CD4-positive, alpha-beta memory T cell (primary cell): Measurements from ENCODE around the gene CHEK2. TPM values are rescaled to one million over a fixed set of nuclear protein-coding genes. Genes with fewer than 3 reads are reported as not detected.
"Not testable (repeated sequence)": the region's sequence is repeated elsewhere in the genome, so short reads cannot be mapped to it uniquely, and the experiment has no call there.

Source experiments
- CTCF ChIA-PET: fragments of 350-600 bp; sonication (Branson Sonifier 250); formaldehyde crosslinking; loops from one replicate; lab custom pipeline; 2021; ENCODE audit warnings: inconsistent platforms; ENCODE audit not compliant: partially characterized antibody; lab: Charles Lee
- POLR2A ChIA-PET: fragments of 350-600 bp; sonication (Branson Sonifier 250); formaldehyde crosslinking; loops from one replicate; lab custom pipeline; 2021; ENCODE audit not compliant: partially characterized antibody; lab: Charles Lee
- DNase-seq, 5 donors: peaks; one replicate each; pipeline versions ENCODE4 v3.0.0 to v3.0.0-alpha.2; 2020 to 2022; ENCODE audit warnings: mixed read lengths in 1 of 5
- H3K27ac ChIP-seq: one replicate; pipeline ENCODE4 v1.7.0; 2013; ENCODE audit warnings: low read depth, low read length
- H3K27me3 ChIP-seq: 2 replicates; pipeline ENCODE4 v1.7.0; 2013; ENCODE audit warnings: mild to moderate bottlenecking, low read length, moderate library complexity; ENCODE audit not compliant: insufficient read depth
- H3K36me3 ChIP-seq: 2 replicates; pipeline ENCODE4 v1.7.0; 2013; ENCODE audit warnings: mild to moderate bottlenecking, low read length, moderate library complexity; ENCODE audit not compliant: insufficient read depth
- H3K4me1 ChIP-seq: 2 replicates; pipeline ENCODE4 v1.7.0; 2013; ENCODE audit warnings: mild to moderate bottlenecking, low read length, moderate library complexity; ENCODE audit not compliant: insufficient read depth
- H3K4me3 ChIP-seq, 2 donors: one replicate each; pipeline ENCODE4 v1.7.0; 2013; ENCODE audit warnings: low read length in 2 of 2, mild to moderate bottlenecking in 1 of 2
- H3K9me3 ChIP-seq, 2 donors: one replicate each; pipeline ENCODE4 v1.7.0; 2013; ENCODE audit warnings: low read length in 2 of 2, control low read depth in 1 of 2; ENCODE audit not compliant: control insufficient read depth in 1 of 2
- H3K27ac Mint-ChIP-seq, 7 donors: one replicate each; pipeline ENCODE4 v1.8.0; 2020 to 2021; ENCODE audit warnings: mixed read lengths in 7 of 7, mild to moderate bottlenecking in 6 of 7, inconsistent platforms in 3 of 7, moderate library complexity in 3 of 7
- H3K27me3 Mint-ChIP-seq, 2 donors: one replicate each; pipeline ENCODE4 v1.8.0; 2020 to 2021; ENCODE audit warnings: mixed read lengths in 2 of 2
- H3K36me3 Mint-ChIP-seq, 2 donors: one replicate each; pipeline ENCODE4 v1.8.0; 2020 to 2021; ENCODE audit warnings: mixed read lengths in 2 of 2, inconsistent platforms in 1 of 2, mild to moderate bottlenecking in 1 of 2
- H3K4me1 Mint-ChIP-seq, 4 donors: one replicate each; pipeline ENCODE4 v1.8.0; 2020 to 2021; ENCODE audit warnings: mixed read lengths in 4 of 4, mild to moderate bottlenecking in 1 of 4
- H3K4me3 Mint-ChIP-seq, 8 donors: one replicate each; pipeline ENCODE4 v1.8.0; 2020 to 2021; ENCODE audit warnings: mixed read lengths in 8 of 8, mild to moderate bottlenecking in 7 of 8, moderate library complexity in 6 of 8, inconsistent platforms in 3 of 8
- H3K9me3 Mint-ChIP-seq, 8 donors: one replicate each; pipeline ENCODE4 v1.8.0; 2020 to 2021; ENCODE audit warnings: mixed read lengths in 8 of 8, mild to moderate bottlenecking in 5 of 8, inconsistent platforms in 3 of 8, moderate library complexity in 1 of 8
- intact Hi-C: fragments of 100-400 bp; cut with micrococcal nuclease; formaldehyde crosslinking; loops from one replicate; pipeline ENCODE4 v1.15.1; 2023
- polyA plus RNA-seq, 2 donors: library from polyadenylated mRNA; unstranded; fragments of 300-500 nt; fragmentation: Illumina TruSeq; gene quantifications; one replicate each; pipeline ENCODE4 v1.2.3, GENCODE V29; 2021
- total RNA-seq, 2 experiments: library from RNA; stranded (reverse); gene quantifications; one replicate each; pipeline ENCODE4 v1.2.3, GENCODE V29; 2021

Gene CHEK2
- total and polyA plus RNA-seq, 4 experiments from 2014 or later = 4.6 to 16.4 (median 8.4) TPM

GRCh38 chr22:28689796-28690195 is 51.8 kb downstream of the CHEK2 start:
- H3K9me3 ChIP-seq, H3K36me3 ChIP-seq, H3K27ac ChIP-seq, H3K27me3 ChIP-seq, intact Hi-C loops, CTCF ChIA-PET, H3K4me1 ChIP-seq, H3K9me3 Mint-ChIP-seq, H3K27me3 Mint-ChIP-seq, H3K4me3 ChIP-seq, H3K4me1 Mint-ChIP-seq, POLR2A ChIA-PET, H3K4me3 Mint-ChIP-seq, DNase-seq: not testable (repeated sequence)
- peaks cover 11 to 28% of the 10 kb centered on the region in 2 donors for H3K36me3 Mint-ChIP-seq
- peak overlapping the region in 1 of 7 donors; percentile 37 for H3K27ac Mint-ChIP-seq

- H3K4me1 Mint-ChIP-seq = peaks cover 2 to 11% (median 6%) of the 10 kb centered on the region in 4 donors
- H3K36me3 ChIP-seq, intact Hi-C loops, POLR2A ChIA-PET, H3K4me3 Mint-ChIP-seq, H3K27me3 ChIP-seq, H3K36me3 Mint-ChIP-seq, H3K27ac Mint-ChIP-seq, H3K27ac ChIP-seq, CTCF ChIA-PET, H3K9me3 Mint-ChIP-seq, H3K4me1 ChIP-seq, DNase-seq, H3K4me3 ChIP-seq, H3K9me3 ChIP-seq: not testable (repeated sequence)
- H3K27me3 Mint-ChIP-seq = peaks cover 22 to 36% of the 10 kb centered on the region in 2 donors
Observed at GRCh38 chr22:28682966-28683365, 58.7 kb downstream of the CHEK2 start.

GRCh38 chr22:28680813-28681490 is 60.7 kb downstream of the CHEK2 start:
- H3K9me3 ChIP-seq, intact Hi-C loops, H3K4me1 ChIP-seq, POLR2A ChIA-PET, DNase-seq, H3K27me3 ChIP-seq, H3K36me3 ChIP-seq, H3K9me3 Mint-ChIP-seq, H3K4me3 ChIP-seq, CTCF ChIA-PET, H3K27ac ChIP-seq, H3K36me3 Mint-ChIP-seq: not testable (repeated sequence)
- peak overlapping the region in 1 of 7 donors; percentile 13 for H3K27ac Mint-ChIP-seq
- H3K27me3 Mint-ChIP-seq = peaks cover 26 to 35% of the 10 kb centered on the region in 2 donors
- peaks cover 2 to 11% (median 6%) of the 10 kb centered on the region in 4 donors for H3K4me1 Mint-ChIP-seq
- peak overlapping the region in 4 of 8 donors; percentile 10 to 69 (median 47) for H3K4me3 Mint-ChIP-seq

- peak in 2 of 5 donors; percentile 12 to 40 for DNase-seq
- Mint-ChIP-seq H3K27me3 (peaks cover 31 to 41% of the 10 kb centered on the region in 2 donors), H3K4me1 (peaks cover 6 to 20% (median 10%) of the 10 kb centered on the region in 4 donors), H3K27ac (peak within 1 kb of the TSS in 3 of 7 donors; percentile 13 to 29 (median 29)), H3K4me3 (peak within 1 kb of the TSS; percentile 65 to 87 (median 84))
- H3K27me3 ChIP-seq = peaks cover 20% of the 10 kb centered on the region
- H3K27ac ChIP-seq, H3K9me3 Mint-ChIP-seq, H3K9me3 ChIP-seq, H3K36me3 Mint-ChIP-seq, H3K4me3 ChIP-seq, H3K36me3 ChIP-seq, CTCF ChIA-PET, POLR2A ChIA-PET, intact Hi-C loops: not testable (repeated sequence)
- H3K4me1 ChIP-seq = peaks cover 16% of the 10 kb centered on the region
Observed at GRCh38 chr22:28679611-28680287, 61.9 kb downstream of the CHEK2 start, which contains the start of gene TTC28. TSS of gene TTC28 (minus strand) at chr22:28679840. CDS start at chr22:28679723, 117 bp downstream.

GRCh38 chr22:28678778-28679610 is 62.6 kb downstream of the CHEK2 start:
- H3K4me3 Mint-ChIP-seq = peak overlapping the region; percentile 32 to 81 (median 64)
- peaks cover 23% of the 10 kb centered on the region for H3K4me1 ChIP-seq
- peaks cover 22% of the 10 kb centered on the region for H3K27me3 ChIP-seq
- H3K36me3 ChIP-seq, POLR2A ChIA-PET, CTCF ChIA-PET, DNase-seq, H3K27ac ChIP-seq, H3K9me3 ChIP-seq, intact Hi-C loops, H3K9me3 Mint-ChIP-seq, H3K4me3 ChIP-seq, H3K36me3 Mint-ChIP-seq: not testable (repeated sequence)
- peaks cover 11 to 28% (median 16%) of the 10 kb centered on the region in 4 donors for H3K4me1 Mint-ChIP-seq
- H3K27ac Mint-ChIP-seq = peak overlapping the region in 1 of 7 donors; percentile 29
- H3K27me3 Mint-ChIP-seq = peaks cover 34 to 47% of the 10 kb centered on the region in 2 donors

- H3K36me3 Mint-ChIP-seq, POLR2A ChIA-PET, H3K27ac Mint-ChIP-seq, H3K4me3 ChIP-seq, DNase-seq, H3K27ac ChIP-seq, H3K36me3 ChIP-seq, intact Hi-C loops, H3K9me3 Mint-ChIP-seq, CTCF ChIA-PET, H3K9me3 ChIP-seq: not testable (repeated sequence)
- Histone ChIP-seq H3K4me1 (peaks cover 31% of the 10 kb centered on the region), H3K27me3 (peaks cover 22% of the 10 kb centered on the region)
- Mint-ChIP-seq H3K4me3 (peak overlapping the region in 2 of 8 donors; percentile 13 to 24), H3K4me1 (peaks cover 17 to 36% (median 22%) of the 10 kb centered on the region in 4 donors), H3K27me3 (peaks cover 37 to 50% of the 10 kb centered on the region in 2 donors)
Observed at GRCh38 chr22:28678170-28678569, 63.5 kb downstream of the CHEK2 start.
